NB4 (cell line): Measurements from ENCODE around the gene RASL10B.

Experiments used
- DNase-seq: peaks from one replicate; pipeline ENCODE4 v3.0.0; 2010; ENCODE audit warnings: low read depth
- H3K4me3 ChIP-seq: one replicate; pipeline ENCODE4 v1.5.1; 2011; ENCODE audit warnings: mild to moderate bottlenecking, low read depth, low read length, moderate library complexity
- CTCF ChIP-seq: IDR thresholded peaks from one replicate; pipeline ENCODE4 v1.5.1; 2012; ENCODE audit warnings: low read depth, low read length
- MYC ChIP-seq: IDR thresholded peaks from 2 replicates; pipeline ENCODE4 v1.6.1; 2011; ENCODE audit warnings: low read depth, low read length
- POLR2A ChIP-seq: IDR thresholded peaks from 2 replicates; pipeline ENCODE4 v1.6.1; 2011; ENCODE audit warnings: mild to moderate bottlenecking; ENCODE audit not compliant: insufficient read length; ENCODE audit errors: extremely low read depth
- TF ChIP-seq, protein P1 (sequence below): IDR thresholded peaks from 2 replicates; pipeline ENCODE4 v1.6.1; 2011; ENCODE audit warnings: low read depth, low read length

Gene RASL10B

GRCh38 chr17:35774499-35774898 is 43.1 kb downstream of the RASL10B start:
- no peak for DNase-seq
- TF ChIP-seq, protein P1, sequence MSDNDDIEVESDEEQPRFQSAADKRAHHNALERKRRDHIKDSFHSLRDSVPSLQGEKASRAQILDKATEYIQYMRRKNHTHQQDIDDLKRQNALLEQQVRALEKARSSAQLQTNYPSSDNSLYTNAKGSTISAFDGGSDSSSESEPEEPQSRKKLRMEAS, result no peak
- TF ChIP-seq CTCF, result no peak
- no peak for TF ChIP-seq MYC
- no peak overlapping the region for H3K4me3 ChIP-seq

DNA sequence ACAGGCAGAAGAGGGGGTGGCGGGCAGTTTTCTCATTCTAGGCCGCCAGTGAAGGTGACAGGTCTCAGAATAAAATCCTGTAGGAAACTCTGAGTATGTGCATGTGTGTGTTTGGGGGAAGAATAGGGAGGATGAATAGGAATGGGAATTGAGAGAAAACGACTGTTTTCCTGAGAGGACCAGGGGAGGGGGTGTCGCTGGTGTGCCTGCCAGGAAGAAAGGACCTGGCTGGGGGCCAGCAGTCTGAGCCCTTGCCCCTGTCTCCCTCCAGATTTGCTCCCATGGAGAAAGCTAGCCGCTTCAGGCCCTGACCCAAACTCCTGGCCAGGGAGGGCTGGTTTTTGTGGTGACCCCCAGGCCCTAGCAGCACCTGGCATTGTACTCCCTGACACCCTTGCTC is 43.6 kb downstream of the RASL10B start:
- DNase-seq, result no peak
- H3K4me3 ChIP-seq, result no peak overlapping the region
- no peak for TF ChIP-seq POLR2A
- no peak for TF ChIP-seq CTCF
- TF ChIP-seq MYC, result no peak
- TF ChIP-seq, protein P1, result no peak

DNA sequence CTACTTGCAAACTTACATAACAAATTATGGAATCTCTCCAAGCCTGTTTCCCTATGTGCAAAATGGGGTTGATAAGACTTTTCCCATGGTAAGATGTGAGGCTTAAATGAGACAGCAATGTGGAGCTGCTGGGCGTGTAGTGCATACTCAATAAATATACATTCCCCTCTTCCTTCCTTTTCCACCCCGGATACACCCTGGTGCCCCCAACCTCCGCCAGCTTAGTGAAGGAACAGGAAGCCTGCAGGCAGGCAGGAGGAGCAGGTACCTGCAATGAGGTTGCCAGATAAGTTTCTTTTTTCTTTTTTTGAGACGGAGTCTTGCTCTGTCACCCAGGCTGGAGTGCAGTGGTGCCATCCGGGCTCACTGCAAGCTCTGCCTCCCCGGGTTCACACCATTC is 44.1 kb downstream of the RASL10B start:
- no peak for DNase-seq
- TF ChIP-seq, protein P1, result no peak
- TF ChIP-seq POLR2A (no peak), CTCF (no peak), MYC (no peak)
- H3K4me3 ChIP-seq, result no peak overlapping the region

DNA sequence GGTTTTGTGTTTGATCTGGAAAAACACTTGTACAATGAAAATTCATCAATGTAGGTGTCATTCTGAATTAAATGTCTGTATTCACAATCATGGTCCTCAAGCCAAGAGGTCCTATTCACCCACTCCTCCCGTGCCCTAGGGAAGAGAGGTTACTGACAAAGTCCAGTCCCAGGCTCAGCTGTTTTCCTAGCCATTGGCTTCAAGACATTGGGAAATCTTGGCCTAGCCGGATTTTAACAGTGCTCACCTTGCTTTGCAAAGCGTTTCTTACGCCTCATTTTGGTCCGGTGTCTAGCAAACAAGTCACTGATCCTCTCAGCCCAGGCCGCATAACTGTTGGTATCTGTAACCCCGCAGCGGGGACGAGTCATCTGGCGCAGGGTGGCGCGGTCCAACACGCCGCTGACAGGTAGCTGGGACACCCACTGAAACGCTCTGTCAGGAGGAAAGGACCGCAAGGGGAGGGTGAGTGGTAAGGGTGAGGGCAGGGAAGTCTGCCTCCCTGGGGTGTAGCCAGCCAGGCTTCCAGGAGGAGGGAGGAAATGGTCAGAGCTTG is 47.3 kb downstream of the RASL10B start:
- H3K4me3 ChIP-seq, result no peak overlapping the region
- TF ChIP-seq MYC (no peak), CTCF (no peak), POLR2A (no peak)
- TF ChIP-seq, protein P1, result no peak
- no peak for DNase-seq

- no peak overlapping the region for H3K4me3 ChIP-seq
- DNase-seq, result no peak
- TF ChIP-seq POLR2A (no peak), MYC (no peak), CTCF (no peak)
- TF ChIP-seq, protein P1, result no peak
Observed at GRCh38 chr17:35780950-35781349, 49.5 kb downstream of the RASL10B start.

- no peak overlapping the region for H3K4me3 ChIP-seq
- no peak for DNase-seq
- no peak for TF ChIP-seq MYC
- TF ChIP-seq CTCF, result no peak
- TF ChIP-seq, protein P1, result no peak
Observed at GRCh38 chr17:35784895-35785294, 53.5 kb downstream of the RASL10B start.
